Stimulated activated CD4-positive, alpha-beta T cell treated with anti-CD3 and anti-CD28 coated beads, Interleukin-1b, Interleukin-23, amount 100 ng/mL, for 48 hours (primary cell): ENCODE measurements around the gene NUP50.
A peak's percentile ranks its signal among the peaks of the same experiment; 100 is the strongest.
"Not testable (repeated sequence)": the region's sequence is repeated elsewhere in the genome, so short reads cannot be mapped to it uniquely, and the experiment has no call there.

Source experiments
- DNase-seq: peaks from one replicate; pipeline ENCODE4 v3.0.0-alpha.2; 2020

The NUP50 gene

GRCh38 chr22:45163099-45163450 lies 650 bp upstream of the NUP50 start:
- no peak for DNase-seq

DNA sequence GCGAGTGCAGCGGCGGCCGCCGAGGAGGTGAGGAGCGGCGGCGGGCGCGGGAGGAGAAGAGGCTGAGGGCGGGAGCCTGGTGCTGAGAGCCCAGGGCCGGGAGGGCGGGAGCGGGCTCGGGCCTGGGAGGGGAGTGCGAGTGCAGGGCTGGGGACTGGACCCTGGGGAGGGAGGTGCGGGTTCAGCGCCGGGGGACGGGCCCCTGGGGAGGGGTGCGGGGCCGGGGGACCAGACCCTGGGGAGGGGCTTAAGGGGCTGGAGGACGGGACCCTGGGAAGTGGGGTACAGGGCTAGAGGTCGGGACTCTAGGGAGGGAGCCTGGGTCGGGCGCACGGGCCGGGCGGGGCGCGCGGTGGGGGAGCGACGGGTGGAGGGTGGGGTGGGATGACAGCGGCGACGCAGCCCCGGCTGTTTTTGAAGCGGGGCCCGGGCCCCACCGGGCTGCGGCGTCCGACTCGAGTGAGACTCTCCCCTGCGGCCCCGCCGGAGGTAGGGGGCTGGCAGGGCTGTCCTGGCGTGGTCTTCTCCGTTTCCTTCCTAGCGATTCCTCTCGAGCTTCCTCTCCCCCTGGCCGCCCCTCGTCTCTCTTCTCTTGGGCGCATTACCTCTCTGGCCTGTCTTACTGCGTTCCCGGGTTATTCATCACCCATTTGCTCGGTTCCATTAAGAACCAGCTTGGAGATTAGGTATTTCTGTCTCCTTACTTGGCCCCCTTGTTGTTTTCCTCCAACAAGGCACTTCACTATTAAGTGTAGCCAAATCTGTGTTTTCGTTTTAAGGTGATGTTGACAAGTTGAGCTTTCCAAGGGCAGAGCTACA lies 754 bp downstream of the NUP50 start:
- DNase-seq: peak; percentile 24

- DNase-seq: no peak
Measured at GRCh38 chr22:45166932-45167331, 3.2 kb downstream of the NUP50 start.

GRCh38 chr22:45169591-45170466 lies 6.1 kb downstream of the NUP50 start:
- DNase-seq: peak; percentile 34

DNA sequence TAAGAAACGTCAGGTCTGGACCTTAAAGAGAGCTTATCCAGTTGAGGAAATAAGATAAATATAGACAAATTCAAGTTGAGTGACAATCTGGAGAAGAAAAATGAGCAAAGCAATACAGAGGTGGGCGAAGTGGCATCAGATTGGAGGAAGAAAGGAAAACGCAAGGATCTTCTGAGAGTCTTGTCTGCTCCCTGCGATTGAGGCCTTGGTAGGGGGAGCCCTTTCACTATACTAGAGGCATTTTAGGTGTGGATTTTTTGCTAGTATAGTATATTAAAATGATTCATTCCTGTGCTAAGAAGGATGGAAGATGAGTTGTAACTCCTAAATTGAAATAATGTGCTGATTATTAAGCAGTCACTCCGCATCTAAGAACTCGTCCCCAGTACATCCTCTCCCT lies 8.1 kb downstream of the NUP50 start:
- DNase-seq: no peak

GRCh38 chr22:45172881-45173585 lies 9.3 kb downstream of the NUP50 start:
- no peak for DNase-seq

DNA sequence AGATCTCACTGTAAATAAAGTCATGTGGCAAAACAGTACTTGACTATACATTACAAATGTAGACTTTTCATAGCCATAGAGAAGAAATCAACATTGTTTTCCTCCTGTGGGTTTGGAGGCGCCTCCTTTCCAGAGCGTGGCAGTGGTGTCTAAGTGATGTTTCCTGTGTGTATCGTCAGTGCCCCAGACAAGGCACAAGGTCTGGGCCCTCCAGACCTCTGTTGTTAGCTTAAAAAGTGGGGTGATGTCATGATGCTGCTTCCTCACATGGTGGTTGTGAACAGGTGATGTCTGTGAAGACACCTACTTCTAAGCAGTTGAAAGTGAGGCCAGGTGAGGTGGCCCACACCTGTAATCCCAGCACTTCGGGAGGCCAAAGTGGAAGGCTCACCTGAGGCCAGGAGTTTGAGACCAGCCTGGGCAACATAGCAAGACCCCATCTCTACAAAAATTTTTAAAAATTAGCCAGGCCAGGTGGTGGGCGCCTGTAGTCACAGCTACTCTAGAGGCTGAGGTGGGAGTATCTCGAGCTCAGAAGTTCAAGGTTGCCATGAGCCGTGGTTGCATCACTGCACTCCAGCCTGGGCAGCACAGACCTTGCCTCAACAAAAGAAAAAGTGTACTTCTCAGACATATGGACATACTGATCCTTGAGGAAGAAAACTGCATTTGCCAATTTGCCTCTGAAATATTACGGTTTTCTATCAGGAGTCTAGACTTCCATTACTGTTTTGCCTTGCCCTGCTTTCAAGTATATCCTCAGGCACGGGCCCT lies 15.7 kb downstream of the NUP50 start:
- DNase-seq: no peak

DNA sequence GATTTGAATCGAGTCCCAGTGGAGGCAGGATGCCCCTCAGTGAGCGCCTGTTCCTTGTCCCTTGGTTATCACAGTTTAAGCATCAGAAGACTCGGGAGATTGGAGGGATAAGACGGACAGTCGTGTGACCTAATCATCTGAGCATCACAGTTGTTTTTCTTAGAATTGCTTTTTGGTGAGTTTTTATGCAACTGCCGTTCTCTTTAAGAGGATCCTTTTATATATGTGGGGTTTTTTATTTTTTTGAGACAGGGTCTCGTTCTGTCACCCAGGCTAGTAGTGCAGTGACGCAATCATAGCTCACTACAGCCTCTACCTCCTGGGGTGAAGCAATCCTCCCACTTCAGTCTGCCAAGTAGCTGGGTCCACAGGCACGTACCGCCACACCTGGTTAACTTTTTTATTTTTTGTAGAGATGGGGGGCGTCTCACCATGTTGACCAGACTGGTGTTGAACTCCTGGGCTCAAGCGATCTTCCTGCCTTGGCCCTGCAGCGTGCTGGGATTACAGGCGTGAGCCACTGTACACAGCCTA lies 16.5 kb downstream of the NUP50 start:
- DNase-seq: no peak

DNA sequence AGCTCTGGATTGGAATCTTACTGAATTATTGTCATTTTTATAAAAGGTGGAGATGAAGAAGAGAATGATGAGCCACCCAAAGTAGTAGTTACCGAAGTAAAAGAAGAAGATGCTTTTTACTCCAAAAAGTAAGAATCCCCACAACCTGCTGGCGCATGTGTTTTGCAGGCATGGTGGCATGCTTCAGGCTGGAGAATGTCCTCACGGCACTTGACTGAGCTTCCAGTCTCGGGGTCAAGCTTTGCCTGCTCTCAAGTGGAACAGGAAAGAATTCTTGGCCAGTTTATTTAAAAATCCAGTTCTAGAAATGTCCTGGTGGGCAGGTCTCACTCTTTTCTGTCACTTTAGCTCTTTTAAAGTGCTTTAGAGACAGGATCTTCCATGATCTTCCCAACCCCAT lies 17.5 kb downstream of the NUP50 start:
- DNase-seq: no peak

DNA sequence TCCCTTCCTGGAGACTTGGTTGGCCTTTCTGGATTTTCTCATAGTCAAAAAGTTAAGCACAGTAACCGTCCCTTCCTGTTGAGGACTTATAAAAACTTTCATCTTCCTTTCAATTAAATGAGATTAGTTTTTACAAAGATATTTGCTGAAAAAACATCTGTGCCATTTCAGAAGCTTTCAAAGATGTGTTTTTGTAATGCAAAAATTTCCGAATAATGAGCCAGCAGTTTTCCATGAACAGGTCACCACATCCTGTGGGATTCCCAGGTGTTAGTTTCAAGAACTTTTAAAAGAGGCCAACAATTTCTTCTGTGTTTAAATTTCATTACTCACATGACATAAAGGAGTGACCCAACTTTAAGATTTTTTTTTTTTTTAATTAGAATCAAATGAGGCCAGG lies 18.0 kb downstream of the NUP50 start:
- no peak for DNase-seq

DNA sequence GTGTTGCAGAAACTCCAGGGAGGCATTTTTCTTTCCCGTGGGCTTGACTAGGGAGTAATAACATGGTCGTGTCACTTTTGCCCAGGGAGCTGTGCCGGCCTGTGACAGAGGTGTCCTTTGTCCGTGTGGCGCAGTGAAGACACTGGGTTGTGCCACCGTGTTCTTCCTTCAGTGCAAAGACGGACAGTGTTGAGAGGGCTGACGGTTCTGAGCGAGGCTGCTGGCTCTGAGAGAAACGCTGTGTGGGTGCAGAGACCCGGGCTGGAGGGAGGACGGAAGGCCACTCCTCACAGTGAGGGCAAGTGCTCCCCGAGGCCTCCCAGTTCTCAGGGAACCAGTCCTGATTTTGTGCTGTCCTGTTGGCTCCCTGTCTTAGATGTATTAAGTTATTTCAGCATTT lies 20.2 kb downstream of the NUP50 start:
- no peak for DNase-seq

DNA sequence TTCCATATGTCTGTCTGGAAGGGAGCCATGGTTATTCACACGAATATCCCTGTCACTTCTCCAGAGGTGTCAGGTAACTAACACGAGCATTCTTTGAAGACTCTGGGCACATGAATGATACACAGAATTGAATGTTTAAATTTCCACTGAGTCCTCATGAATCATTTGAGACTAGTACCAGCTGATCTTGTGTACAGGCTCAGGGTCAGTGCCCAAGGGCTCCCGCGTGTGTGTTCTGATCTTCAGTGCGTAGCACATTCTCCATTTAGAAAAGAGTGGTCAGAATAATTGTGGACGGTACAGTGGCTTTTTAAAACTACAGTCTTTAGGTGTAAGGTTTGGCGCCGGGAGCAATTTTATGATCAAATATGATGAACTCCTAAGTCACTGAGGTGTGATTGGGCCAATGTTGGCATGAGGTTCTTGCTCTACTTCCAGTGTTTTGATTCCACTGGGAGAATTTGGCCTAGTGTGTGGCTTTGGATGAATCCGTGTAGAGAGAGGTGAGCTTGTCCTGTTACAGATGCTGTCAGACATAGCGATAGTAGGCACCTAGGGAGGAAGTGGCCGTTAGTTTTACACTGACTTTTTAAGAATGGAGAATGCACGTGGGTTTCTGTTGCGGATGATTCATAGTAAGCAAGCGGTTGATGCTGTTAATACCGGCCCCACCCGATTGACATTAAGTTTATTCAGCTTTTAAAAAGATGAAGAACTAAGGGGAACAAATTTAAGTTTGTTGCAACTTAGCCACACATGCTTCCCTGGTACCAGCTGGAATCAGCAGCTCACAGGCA lies 22.2 kb downstream of the NUP50 start:
- DNase-seq: no peak

- DNase-seq: no peak
Measured at GRCh38 chr22:45187891-45188290, 24.2 kb downstream of the NUP50 start.

GRCh38 chr22:45188779-45189178 lies 25.1 kb downstream of the NUP50 start:
- DNase-seq: no peak

DNA sequence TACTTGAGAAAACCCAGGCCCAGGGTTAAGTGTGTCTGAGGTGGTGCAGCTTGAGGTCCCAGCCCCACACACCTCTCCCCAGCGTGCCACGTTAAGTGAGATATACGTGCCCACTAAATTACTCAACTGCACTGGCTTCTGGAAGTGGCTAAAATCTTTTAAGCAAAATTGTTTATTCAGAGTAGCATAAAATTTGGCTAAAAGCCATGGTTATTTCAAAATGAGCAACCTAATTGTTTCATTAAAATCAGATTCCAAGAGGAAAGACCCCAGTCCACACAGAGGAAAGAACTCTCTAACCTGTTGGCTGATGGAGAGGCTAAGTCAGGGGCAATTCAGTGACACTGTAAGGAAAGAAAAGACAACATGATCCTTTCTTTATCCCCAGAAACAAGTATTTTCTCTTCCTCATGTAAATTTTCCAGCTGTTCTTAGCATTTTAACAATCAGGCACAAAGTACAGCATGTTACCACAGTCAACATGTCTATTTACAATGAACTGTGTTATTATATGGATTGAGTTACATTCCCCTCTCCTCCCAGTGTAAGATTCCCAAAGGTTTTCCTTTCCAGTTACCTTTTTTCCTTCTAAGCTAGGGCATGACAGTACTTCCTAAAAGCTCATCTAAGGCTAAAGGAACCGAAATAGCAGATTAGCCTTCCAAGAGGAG lies 26.6 kb downstream of the NUP50 start:
- DNase-seq: no peak

DNA sequence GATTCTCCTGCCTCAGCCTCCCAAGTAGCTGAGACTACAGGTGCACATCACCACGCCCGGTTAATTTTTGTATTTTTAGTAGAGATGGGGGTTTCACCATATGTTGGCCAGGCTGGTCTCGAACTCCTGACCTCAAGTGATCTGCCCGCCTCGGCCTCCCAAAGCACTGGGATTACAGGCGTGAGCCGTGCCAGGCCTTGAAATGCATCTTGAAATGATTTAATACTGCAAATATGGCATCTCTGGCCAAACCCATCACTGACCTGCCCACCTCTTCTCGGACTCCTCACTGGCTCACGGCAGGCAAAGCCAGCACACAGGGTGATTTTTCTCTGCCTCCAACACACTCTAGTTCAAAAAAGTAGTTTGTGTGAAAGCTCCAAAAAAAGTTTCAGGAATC lies 28.0 kb downstream of the NUP50 start:
- not testable (repeated sequence) for DNase-seq

DNA sequence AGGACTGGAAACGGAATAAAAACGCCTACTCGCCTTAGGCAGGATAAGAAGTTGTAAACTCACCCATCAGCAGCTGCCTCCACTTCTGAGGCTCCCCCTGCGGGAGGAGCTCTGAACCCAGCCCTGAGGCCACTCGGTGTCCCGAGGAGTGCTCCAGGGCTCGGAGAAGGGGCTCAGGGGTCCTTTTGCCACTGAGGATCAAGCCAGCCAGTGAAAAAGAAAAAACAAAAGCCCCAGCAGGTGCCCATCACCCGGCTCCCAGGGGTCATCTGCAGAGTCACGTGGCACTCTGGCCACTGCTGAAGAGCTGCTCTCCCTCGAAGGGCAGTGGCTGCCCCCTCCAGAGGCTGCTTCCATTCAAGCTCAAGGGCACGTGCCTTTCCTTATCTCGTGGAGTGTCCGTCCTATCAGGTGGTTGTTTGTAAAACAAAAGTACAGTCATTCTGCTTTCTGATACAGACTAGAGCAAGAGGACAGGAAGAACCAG lies 29.0 kb downstream of the NUP50 start:
- no peak for DNase-seq

DNA sequence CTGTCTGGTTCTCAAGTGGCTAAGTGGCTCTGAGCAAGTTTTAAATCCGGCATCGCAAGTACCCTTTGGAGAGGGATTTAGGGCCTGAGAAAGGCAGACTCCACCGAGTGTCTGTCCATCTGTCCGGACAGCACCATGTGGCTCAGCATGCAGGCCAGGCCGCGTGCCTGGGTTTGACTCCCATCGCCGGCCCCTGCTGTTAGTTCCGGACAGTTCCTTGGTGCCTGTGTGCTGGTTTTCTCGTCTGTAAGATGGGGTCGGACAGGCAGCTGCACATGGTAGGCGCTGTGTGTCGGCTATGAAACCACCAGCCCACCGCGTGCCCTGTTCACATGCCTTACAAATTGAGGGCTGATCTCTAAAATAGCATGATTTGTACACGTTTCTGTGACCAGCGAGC lies 31.0 kb downstream of the NUP50 start:
- DNase-seq: no peak

GRCh38 chr22:45195616-45196015 lies 31.9 kb downstream of the NUP50 start:
- DNase-seq: no peak

DNA sequence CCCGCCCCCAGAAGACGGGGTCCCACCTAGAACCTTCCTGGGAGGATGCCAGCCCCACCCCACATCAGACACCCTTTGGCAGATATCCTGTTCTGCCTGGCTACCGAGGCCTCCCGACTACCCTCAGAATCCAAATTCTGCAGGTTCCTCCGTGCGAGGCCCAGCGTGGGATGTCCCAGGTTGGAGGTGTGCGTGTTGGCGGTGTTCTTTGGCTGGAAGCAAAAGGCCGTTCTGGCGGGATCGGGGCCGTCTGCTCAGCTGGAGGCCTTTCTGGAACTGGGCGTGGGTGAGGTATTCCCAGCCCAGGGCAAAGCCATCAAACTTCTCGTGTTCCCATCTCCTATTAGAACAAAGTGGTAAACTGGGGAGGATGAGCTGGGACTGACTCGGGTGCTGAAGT lies 32.6 kb downstream of the NUP50 start:
- no peak for DNase-seq
